ENCODE data around the gene HSPA8.

- TF ChIP-seq CTCF (IDR thresholded peaks at IDR 0.05) (no peak), POLR2A (IDR thresholded peaks at IDR 0.05) (no peak)
These were observed 10.3 kb downstream of the HSPA8 start for GRCh38 chr11:123051634-123052033.

Data from heart left ventricle (tissue), 13 donors.